ENCODE data around the gene LEF1. TPM values are rescaled to one million over a fixed set of nuclear protein-coding genes. Genes with fewer than 3 reads are reported as not detected.

The LEF1 gene
- total RNA-seq, 1 donor from 2014 or later, result not detected

- no peak for DNase-seq (ENCODE audit: low read depth, low spot score)
These were observed 18.9 kb downstream of the LEF1 start for GRCh38 chr4:108149588-108150380.

GRCh38 chr4:108148316-108148715, 20.4 kb downstream of the LEF1 start:
- DNase-seq (ENCODE audit: low read depth, low spot score), result no peak

- DNase-seq (ENCODE audit: low read depth, low spot score), result no peak
These were observed 21.9 kb downstream of the LEF1 start for GRCh38 chr4:108146819-108147218.

DNA sequence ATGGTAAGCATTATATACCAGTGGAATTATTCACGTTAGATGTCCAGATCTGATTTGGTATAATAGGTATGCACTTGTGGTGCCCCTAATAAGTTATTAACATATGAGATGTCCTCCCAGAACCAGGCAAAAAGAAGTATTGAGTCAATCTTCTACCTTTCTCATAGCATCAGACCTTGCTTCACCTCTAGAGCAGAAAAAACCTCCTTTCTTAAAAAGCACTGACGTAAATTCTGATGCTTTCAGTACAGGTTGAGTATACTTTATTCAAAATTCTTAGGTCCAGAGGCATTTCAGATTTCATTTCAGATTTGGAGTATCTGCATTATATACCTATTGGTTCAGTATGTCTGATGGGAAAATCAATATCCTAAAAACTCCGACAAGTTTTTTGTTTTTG, 22.4 kb downstream of the LEF1 start:
- no peak for DNase-seq (ENCODE audit: low read depth, low spot score)

- no peak for DNase-seq (ENCODE audit: low read depth, low spot score)
These were observed 24.3 kb downstream of the LEF1 start for GRCh38 chr4:108144451-108144850.

DNA sequence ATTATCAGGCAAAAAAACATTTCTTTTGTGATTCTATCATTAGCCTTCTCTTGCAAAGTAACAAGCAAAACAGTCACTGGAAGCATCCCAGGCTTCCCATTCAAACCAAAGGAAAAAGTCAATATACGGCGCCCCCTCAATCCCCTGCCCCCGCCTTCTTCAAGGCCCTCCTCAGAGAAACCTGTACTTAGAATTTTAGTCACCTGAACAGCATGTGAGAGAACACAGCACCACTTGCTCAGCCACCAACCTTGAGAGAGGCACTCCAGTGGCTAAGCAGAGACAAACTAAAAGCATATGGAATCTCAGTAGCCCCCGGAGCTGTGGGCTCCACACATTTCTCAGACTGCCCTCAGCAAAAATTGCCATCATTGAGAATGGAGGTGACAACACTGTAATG, 25.2 kb downstream of the LEF1 start:
- no peak for DNase-seq (ENCODE audit: low read depth, low spot score)

DNA sequence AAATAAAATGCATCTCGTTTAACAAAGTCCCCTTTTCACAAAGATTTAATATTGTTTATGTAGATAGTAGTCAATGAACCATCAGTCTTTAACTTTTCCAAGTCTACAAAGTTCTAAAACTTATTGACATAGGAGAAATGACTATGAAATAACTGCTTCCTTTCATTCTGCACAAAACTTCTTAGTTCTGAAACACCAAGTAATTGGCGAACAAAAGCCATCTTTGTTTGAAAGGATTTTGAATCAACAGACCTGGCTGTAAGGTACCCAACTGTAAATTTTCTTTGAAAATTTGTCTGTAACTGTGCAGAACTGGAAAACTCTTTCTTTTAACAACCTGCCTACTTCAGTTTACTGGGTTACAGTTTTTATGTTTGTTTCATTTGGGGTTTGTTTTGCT, 25.9 kb downstream of the LEF1 start:
- DNase-seq (ENCODE audit: low read depth, low spot score), result no peak

DNA sequence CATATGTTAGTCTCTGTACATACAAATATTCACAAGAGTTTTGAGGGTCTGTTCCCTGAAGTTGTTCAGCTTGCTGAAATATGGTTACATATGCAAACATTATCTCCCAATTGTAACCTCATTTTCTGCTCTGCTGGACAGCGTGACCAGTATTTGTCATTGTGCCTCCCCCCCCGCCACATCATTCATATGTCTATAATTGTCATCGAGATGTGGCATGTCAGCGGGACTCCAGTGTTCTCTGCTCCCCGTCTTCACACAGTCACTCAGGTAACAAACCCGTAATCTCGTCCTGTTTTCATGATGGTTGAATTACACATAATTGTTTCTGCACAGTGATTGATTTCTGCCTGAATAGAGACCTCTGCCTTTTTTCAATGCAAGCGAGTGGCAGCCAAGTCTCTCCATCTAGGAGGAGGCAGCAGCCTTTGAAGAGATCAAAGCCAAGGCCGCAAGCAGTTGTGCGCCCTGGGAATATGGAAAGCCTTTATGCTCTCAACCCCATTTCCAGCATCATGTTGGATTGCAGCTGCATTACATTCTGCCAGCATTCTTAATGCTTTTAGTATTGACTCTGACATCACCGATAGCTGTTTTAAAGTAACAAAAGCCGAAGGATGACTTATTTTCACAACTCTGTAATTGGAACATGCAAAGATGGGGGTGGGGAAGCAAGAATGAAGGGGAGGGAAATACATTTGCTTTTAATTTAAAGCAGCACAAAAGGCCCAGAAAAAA, 27.4 kb downstream of the LEF1 start:
- no peak for DNase-seq (ENCODE audit: low read depth, low spot score)

DNA sequence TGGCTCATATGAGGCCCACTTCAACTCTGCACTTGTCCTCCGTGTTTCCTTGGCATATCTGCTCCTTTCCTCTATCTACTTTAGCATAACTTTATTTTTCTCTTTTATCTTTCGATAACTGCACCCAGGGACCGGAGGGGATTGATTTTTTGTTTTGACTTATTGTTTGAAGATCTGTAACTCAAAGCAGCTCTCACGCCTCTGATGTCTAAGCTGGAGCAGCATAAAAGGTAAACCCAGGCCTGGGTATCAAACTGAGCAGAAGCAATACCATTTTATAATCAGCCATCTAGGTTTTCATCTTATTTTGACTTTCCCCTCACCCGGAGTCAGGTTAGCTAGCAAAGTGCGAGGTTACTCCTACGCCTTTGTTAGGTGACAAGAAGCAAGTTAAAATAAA, 28.4 kb downstream of the LEF1 start:
- DNase-seq (ENCODE audit: low read depth, low spot score), result no peak

GRCh38 chr4:108139089-108139488, 29.6 kb downstream of the LEF1 start:
- DNase-seq (ENCODE audit: low read depth, low spot score), result no peak

GRCh38 chr4:108135549-108136209, 33.1 kb downstream of the LEF1 start:
- no peak for DNase-seq (ENCODE audit: low read depth, low spot score)

- DNase-seq (ENCODE audit: low read depth, low spot score), result no peak
These were observed 37.8 kb downstream of the LEF1 start for GRCh38 chr4:108130955-108131354.

DNA sequence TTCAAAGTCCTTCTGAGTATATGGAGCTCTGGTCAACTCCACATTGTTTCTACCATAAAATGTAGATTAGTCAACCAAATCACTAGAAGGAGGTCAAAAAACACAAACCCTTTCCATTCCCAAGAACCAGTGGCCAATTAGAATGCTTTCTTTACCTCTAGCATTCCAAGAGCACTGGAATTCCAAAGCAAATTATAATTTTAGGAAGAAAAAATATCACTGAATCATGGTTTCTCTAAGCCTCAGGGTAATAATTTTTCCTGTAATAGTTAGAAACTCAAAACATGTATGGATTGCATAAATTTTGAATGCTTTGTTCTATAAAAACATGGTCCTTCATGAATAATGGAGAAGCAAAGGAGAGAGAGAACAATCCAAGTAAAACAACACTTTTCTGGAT, 39.5 kb downstream of the LEF1 start:
- DNase-seq (ENCODE audit: low read depth, low spot score), result no peak

DNA sequence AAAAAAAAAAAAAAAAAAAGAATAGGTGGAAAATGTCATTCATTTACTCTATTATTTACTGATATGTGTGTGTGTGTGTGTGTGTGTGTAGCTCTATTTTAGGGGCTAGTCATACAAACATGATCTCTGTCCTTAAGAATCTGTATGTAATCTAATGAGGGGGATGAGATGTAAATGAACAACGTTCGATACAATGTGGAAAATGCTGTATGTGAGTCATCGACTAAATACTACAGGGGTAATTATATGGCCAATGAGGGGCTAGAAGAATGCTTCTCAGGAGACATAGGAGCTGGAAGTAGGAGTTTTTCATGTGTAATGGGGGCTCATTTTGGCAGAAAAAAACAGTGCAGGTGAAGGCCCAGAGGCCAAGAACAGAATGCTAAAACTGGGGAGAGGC, 41.9 kb downstream of the LEF1 start:
- no peak for DNase-seq (ENCODE audit: low read depth, low spot score)

GRCh38 chr4:108120789-108121188, 47.9 kb downstream of the LEF1 start:
- DNase-seq (ENCODE audit: low read depth, low spot score), result no peak

DNA sequence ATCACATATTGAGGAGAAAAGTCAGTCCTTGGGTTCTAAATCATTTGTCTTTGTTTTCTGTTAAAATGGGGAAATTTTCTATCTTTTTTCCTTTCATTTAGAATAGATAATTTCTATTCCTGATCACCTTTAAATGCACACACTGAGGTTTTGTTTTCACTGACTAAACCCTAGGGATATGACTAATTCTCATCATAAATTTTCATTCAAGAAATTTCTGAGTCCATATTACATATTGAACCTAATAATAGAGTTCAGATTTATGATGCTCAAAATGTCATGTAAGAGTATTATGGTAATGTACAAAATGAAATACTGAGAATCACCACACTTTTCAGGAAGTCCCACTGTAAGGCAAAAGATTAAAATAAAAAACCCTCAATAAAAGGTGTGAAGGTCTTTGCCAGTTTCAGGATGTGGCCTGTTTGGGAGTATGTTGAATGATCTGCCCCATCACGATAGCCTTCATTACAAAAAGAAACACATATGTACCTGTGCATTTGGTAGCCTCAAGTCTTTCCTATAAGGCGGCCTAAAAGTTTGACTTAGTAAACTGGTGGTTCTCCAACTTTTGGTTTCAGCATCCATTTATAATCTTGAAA, 49.4 kb downstream of the LEF1 start:
- no peak for DNase-seq (ENCODE audit: low read depth, low spot score)

GRCh38 chr4:108118505-108118904, 50.2 kb downstream of the LEF1 start:
- DNase-seq (ENCODE audit: low read depth, low spot score), result no peak

DNA sequence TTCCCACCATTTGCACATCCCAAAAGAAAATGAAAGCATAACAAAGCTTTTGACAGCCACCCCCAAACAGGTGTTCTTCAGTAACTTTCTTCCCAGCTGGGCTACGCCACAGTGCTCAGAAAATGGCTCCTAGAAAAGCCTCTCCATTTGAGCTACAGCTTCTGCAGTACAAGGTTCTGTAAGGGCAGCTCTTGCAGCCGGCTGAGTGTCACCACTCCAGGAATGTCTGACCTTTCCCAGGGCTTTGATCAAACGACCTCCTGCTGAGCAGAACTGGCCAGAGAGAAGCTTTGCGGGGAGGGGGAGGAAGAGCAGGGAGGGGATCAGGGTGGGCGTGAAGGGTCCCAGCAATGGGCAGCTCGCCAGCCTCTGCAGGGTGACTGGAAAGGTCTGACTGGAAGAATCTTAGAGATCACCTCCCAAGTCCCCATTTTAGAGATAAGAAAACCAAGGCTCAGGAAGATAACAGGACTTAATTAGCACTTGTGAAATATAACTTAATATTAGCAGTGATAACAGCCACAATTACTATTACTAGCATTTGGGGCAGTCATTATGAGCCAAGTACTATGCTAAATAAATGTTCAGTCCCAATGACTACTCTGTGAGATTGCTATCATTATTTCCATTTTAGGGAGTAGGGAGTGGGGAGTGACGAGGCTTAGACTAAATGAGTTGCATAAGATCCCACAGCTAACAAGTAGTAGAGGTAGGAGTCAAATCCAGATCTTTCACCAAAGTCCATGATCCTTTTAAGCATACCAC, 51.1 kb downstream of the LEF1 start:
- no peak for DNase-seq (ENCODE audit: low read depth, low spot score)

DNA sequence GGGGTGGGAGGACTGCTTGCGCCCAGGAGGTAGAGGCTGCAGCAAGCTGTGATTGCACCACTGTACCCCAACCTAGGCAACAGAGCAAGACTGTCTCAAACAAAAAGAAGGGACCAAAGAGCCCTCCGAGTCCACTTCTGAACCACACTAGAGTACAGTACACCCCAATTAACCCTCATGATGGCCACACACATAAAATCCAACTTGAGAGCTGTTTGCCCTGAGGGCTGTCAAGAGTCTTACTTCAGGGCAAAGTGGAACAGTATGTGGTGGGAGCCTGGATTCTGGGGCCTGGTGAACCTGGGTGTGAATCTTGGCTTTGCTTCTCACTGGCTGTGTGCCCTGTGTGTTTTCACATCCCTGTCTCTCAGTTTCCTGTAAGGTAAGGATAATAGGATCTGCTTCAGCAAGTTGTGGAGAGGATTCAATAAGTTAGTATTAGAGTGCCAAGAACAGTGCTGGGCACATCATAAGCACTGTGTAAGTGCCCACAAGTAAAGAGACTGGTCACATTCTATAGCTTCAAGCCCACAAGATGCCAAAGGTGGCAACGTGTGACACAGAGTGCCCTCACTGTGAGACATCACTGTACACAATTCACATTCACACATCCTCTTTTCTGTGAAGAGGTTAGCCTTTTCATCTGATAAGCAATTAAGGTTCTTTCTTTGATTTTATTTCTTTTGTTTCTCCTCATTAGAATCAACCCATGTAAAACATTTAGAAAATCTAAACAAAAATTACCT, 52.1 kb downstream of the LEF1 start:
- no peak for DNase-seq (ENCODE audit: low read depth, low spot score)

GRCh38 chr4:108115168-108115526, 53.6 kb downstream of the LEF1 start:
- no peak for DNase-seq (ENCODE audit: low read depth, low spot score)

DNA sequence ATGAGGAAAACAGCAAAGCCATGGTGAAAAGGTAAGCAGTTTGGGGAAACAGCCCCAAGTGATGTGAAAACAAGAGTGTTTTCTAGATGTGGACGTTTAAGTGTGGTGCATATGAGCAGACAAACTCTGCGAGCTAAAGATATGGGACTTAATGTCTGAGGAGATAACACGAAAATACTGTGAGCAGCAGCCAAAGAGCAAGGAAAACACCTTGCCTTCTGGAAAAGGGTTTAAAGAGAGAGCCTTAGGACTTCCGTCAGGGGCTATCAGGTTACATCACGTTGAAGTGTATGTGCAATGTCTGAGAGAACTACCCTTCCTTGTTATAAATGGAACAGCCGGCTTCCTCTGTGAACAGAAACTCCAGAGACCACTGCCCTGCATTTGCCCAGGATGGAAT, 54.2 kb downstream of the LEF1 start:
- DNase-seq (ENCODE audit: low read depth, low spot score), result no peak
